Pulmonary artery endothelial cell (primary cell): ENCODE results near the gene CPEB2. TPM values are rescaled to one million over a fixed set of nuclear protein-coding genes. Genes with fewer than 3 reads are reported as not detected.

Experiments
- DNase-seq: peaks from one replicate; pipeline ENCODE4 v3.0.0-alpha.2; 2011; ENCODE audit warnings: low read depth, low spot score
- total RNA-seq: library from RNA; depleted of rRNA; stranded (reverse); fragments of >200 nt; gene quantifications from 2 replicates; pipeline ENCODE4 v1.2.3, GENCODE V29; 2014

Gene CPEB2
- total RNA-seq, result 5.4 and 6.0 TPM in 2 replicates

DNA sequence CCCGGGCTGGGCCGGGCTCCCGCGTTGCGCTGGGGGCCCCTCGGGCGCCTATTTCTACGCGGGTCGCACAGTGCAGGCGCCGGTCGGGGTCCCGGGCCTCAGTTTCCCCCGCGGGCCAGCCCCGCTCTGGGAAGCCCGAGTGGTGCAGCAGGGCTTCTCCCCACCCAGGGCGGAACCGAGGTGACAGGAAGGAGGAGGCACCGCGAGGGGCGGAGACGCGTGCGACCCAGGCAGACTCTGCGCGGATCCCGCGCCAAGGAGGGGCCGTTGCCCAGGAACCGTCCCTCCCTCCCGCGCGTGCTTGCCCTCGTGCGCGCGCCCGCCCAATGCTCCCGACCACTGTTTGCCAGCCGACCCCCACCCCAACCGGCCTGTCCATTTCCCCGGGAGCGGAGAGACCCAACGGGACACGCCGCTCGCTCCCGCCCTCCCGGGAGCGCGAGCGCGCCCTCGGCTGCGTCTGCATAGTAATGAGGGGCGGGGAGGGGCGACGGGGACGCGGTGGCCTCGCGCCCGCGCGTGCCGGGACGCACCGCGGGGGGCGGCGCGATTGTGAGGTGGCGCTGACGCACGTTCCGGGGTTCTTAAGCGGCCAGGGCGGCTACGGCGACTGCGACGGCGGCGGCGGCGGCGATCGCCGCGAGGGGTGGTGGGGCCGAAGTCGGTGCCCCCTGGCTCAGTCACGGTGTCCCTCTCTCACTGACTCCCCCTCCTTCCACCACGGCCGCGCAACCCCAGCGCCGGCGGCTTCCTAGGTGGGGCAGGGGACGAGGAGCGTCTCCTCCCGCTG is at the start of gene CPEB2:
Gene CPEB2 (plus strand): TSS at position 613 of the 790 bp plus-strand sequence. CDS start 193 bp downstream, outside the sequence.
- peak; percentile 64 for DNase-seq

DNA sequence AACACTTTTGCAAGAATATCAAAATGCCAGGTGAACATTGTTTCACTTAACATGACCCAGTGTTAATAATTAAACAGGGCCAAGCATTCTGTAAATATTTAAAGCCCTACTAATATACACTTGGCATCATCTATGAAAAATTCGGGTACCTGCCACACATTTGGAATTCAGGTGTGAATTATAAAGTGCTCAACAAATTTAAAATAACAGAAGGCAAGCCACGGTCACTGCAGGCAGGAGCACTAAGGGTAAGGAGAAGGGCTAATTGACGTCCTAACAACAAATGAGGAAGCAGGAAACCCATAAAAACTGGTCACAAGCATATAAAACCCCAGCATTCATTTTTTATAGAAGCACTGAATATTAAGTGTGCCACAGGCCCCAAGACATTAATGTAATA is 43.8 kb upstream of the CPEB2 start:
- no peak for DNase-seq

- no peak for DNase-seq
Observed at GRCh38 chr4:14961292-14961691, 41.0 kb upstream of the CPEB2 start.

GRCh38 chr4:14965071-14965470 is 37.2 kb upstream of the CPEB2 start:
- DNase-seq, result no peak

DNA sequence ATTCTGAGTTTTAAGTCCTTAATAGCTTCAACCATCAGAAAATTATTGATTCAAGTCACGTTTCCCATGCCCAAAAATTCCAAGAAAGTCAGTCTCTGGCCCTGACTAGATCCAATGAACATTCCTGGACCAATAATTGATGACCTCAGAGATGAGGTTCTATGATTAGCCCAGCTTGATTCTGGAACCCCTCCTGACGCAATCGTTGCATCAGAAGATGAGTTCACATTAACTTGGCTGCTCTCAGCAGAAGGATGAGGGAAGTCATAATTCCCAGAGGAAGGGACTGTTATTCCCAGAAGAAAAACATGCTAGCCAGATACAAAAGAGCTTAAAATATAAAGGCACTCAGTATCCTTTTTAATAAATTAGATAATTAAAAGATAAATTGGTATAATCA is 34.3 kb upstream of the CPEB2 start:
- DNase-seq, result no peak

DNA sequence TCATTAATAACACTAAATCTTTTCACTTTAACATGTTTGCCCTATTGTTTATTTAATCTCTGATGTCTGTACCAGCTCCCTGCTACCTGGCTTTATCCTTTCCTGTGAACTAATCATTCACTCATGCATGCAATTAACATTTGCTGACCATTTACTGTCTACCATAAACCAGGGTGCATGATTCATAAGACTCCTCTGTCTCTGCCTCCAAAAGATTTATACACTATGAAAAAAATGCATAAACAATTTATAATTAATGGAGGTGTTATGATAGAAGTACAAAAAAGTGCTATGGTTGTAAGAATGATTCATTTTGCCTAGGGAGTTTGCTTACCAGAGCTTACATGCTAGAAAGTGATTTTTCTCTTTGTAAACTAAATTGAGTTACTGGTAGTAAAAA is 24.5 kb upstream of the CPEB2 start:
- DNase-seq, result no peak

DNA sequence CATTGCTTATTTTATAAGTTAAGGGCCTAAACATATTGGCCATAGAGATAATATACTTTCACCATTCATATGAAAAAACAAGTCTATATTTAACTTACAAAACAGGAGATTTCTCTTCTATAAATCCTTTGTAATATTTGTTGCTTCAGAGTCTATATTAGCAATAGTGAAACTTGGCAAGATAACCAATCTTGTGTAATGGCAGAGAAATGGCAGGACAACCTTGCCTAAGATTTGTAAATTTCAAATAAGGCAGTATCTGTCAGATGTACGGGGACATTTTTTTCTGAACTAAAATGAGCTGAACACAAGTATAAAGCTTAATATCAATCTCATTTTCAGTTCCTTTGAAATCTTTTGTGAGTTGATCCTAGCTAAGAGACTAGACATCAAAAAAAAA is 17.8 kb upstream of the CPEB2 start:
- DNase-seq, result no peak

DNA sequence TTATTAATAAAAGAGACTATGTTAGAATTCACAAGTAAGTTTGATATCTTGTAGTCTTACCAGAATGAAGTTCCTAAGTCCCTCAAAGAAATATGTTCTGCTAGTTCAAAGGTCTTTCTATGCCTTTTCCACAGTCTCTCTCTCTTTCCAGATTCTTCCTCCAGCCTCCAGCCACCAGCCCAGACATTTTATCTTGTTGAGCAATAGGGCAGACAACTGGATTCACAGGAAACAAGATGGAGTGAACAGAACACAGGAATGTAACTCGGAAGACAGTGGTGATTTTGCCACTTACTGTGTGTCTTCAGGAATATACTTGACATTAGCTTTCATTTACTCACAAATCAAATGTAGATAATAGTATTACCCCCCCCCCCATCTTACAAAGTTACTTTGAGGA is 17.1 kb upstream of the CPEB2 start:
- DNase-seq, result no peak

- DNase-seq, result no peak
Observed at GRCh38 chr4:14985843-14986242, 16.4 kb upstream of the CPEB2 start.

DNA sequence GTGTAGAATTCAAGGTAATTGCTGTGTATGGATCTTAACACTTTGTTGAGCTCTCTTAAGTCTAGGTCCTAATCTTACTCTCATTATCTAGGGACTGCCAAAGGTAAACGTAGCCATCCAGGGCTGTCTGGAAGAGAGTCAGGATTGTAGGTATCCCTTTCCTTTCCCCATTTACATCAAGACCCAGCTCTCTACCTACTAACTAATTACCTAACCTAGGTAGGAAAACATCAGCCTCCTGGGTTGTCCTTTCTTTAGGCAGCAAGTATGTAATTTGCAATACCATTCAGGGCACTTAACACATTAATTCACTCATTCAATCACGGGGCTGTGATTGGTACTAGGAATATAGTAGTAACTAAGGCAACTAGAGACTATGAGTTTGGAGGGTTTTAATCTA is 15.2 kb upstream of the CPEB2 start:
- no peak for DNase-seq

GRCh38 chr4:14990484-14990883 is 11.8 kb upstream of the CPEB2 start:
- no peak for DNase-seq

- no peak for DNase-seq
Observed at GRCh38 chr4:14994242-14994641, 8.0 kb upstream of the CPEB2 start.

GRCh38 chr4:15001248-15001868 is 923 bp upstream of the CPEB2 start:
- DNase-seq, result peak; percentile 60

DNA sequence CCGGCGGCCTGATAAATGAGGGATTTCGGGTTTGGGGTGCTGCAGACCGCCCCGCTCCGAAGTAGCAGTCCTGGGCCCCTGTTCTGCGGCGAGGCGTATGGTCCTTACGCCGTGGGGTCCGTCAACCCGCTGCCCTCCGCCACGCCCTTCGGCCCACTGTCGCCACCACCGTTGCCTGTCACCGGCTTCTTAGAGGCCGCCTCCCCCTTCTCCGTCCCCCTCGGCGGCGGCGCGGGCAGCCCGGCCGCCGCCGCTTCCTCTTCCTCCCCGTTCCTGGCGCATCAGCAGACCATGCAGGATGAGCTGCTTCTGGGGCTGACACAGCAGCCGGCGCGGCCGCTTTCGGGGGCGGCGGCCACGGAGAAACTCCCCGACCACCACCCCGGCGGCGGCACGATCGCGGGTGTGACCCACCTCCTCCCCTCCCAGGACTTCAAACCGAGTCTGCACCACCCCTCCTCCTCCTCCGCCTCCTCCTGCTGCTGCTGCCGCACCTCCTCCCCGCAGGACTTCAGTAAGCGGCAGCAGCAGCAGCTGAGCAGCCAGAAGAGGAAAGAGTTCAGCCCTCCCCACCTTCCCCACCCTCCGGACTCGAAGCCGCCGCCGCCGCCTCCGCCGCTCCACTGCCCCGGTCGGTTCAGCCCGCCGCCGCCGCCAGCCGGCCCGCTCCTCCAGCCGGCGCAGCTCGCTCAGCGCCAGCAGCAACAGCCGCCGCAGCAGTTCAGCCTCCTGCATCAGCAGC is 549 bp downstream of the CPEB2 start:
- no peak for DNase-seq

DNA sequence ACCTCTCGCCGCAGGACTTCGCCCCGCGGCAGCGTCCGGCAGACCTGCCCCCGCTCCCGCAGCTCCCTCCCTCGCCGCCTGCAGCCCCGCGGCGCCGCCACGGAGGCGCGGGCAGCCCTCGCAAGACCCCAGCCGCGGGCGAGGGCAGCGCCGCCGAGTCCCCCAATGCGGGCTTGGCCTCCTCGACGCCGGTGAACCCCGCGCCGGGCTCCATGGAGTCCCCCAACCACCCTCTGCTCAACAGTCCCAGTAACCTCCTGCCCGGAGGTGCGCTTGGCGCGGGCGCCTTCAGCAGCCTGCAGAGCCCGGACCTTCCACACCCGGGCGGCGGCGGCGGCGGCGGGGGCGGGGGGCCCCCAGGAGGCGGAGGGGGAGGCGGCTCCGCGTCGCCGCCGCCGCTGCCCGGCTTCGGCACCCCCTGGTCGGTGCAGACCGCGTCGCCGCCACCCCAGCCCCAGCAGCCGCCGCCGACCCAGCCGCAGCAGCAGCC is 1.2 kb downstream of the CPEB2 start:
- DNase-seq, result no peak

DNA sequence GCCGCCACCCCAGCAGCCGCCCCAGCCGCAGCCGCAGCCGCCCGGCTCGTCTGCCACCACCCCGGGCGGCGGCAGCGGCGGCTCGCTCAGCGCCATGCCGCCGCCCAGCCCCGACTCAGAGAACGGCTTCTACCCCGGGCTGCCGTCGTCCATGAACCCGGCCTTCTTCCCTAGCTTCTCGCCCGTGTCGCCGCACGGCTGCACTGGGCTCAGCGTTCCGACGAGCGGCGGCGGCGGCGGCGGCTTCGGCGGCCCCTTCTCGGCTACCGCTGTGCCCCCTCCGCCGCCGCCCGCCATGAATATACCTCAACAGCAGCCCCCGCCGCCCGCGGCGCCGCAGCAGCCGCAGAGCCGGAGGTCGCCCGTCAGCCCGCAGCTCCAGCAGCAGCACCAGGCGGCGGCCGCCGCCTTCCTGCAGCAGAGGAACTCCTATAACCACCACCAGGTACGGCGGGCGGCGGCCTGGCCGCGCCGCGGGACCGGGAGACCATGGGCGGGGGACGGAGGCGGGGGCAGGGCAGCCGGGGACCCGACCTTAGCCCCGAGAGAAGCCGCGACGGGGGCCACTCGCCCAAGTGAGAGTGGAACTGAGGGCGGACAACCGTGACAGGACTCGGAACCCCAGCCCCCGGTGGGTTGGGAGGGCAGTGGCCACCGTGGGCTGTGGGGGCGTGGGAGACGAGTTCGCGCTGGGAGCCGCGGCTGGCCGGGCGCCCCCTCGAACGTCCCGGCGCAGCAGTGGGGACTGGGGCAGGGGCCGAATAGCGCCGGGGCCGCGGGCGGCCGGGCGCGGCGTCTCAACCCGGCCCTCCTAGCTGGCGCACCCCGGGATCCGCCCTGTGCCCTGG is 1.8 kb downstream of the CPEB2 start:
- DNase-seq, result no peak

GRCh38 chr4:15004739-15005301 is 2.5 kb downstream of the CPEB2 start:
- no peak for DNase-seq

DNA sequence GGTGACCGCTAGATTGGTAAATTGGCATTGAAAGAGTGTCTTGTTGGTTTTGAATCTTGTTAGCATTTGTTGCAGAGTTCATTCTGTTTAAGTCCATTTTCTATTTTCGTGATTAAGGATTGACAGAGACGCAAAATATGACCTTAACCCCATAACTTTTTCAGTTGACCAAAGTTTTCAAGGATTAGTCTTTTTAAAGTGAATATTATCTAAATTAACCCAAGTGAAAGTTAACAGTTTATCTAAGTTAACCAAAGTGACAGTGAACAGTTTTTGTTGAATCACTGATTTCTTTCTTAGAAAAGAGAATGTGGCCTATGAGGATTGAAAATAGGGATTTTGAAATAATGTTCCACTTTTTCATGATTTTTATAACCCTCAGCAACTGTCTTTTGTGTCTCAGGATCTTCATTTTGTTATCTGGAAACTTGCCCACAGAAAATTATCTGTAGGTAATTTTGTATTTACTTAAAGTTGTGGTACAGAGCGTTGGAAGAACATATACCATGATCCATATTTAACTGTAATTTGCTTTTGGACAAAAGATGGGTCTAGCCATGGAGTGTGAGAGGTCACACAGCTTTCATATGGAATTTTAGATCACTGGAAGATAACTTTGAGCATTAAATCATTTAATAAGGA is 3.3 kb downstream of the CPEB2 start:
- no peak for DNase-seq

DNA sequence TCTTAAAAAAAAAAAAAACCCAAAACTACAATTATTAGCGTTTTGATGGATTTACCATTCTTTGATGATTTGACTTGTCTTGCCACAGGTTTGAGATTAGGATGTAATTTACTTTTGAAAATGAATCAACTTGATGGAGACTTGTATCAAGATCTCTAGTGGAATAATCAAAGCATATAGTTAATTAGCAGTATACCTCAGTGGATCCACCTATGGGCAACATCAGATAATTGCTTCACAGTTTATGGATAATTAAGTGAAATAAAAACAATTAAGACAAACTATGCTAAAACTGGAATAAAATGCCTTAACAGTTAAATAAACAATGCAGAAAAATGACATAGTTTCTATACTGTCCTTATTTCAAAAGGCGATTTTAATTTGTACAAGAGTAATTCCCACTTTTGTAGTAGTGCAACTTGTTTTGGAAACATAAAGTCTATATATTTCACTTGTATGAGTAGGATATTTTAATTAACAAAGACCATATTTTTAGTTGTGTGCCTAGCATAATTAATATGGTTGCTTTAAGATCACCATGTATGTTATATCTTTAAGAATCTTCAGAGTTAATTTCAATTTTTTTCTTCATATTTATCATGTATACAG is 4.2 kb downstream of the CPEB2 start:
- no peak for DNase-seq

- no peak for DNase-seq
Observed at GRCh38 chr4:15007201-15007600, 4.9 kb downstream of the CPEB2 start.
